Measurements from ENCODE around the gene TOR1AIP1.

GRCh38 chr1:179951383-179952144 is 69.5 kb downstream of the TOR1AIP1 start:
- no peak for TF ChIP-seq CTCF (IDR thresholded peaks at IDR 0.05)
- TF ChIP-seq POLR2A (IDR thresholded peaks at IDR 0.05) = no peak
